DOHH2 (cell line): ENCODE results near the gene GUCY1A1.

ENCODE experiments used
- CTCF ChIP-seq: fragments of 200-600 bp; sonication (generic); IDR thresholded peaks from one replicate; pipeline ENCODE4 v1.5.1; 2014; ENCODE audit warnings: antibody characterized with exemption, mild to moderate bottlenecking, low read depth, low read length; ENCODE audit not compliant: poor library complexity, severe bottlenecking
- EZH2phosphoT487 ChIP-seq: fragments of 200-600 bp; sonication (generic); IDR thresholded peaks from 2 replicates; pipeline ENCODE4 v1.6.1; 2017; ENCODE audit warnings: borderline replicate concordance, mild to moderate bottlenecking, antibody characterized with exemption, low read length, moderate library complexity, mixed read lengths

GRCh38 chr4:155741546-155741945 lies 74.9 kb downstream of the GUCY1A1 start:
- TF ChIP-seq CTCF, result no peak
- TF ChIP-seq EZH2phosphoT487, result no peak
